Measurements from ENCODE around the gene TSPAN15. TPM values are rescaled to one million over a fixed set of nuclear protein-coding genes. Genes with fewer than 3 reads are reported as not detected.
"Not testable (repeated sequence)": the region's sequence is repeated elsewhere in the genome, so short reads cannot be mapped to it uniquely, and the experiment has no call there.

TSPAN15 gene
- polyA plus RNA-seq, 1 donor (not counting 4 experiments of a cell fraction or from before 2014, with no cell fraction given) = 2.1 TPM

- FAIRE-seq (no peak), DNase-seq (ENCODE audit: low read depth, low spot score) (no peak)
- Histone ChIP-seq H3K79me2 (ENCODE audit: control insufficient read depth, insufficient read depth, low read length) (no peaks in the 10 kb centered on the region), H2AFZ (ENCODE audit: control insufficient read depth, low read length) (no peak overlapping the region), H3K9me3 (ENCODE audit: control insufficient read depth, low read depth, low read length) (peaks cover 1% of the 10 kb centered on the region), H3K36me3 (ENCODE audit: control insufficient read depth in 2 of 2, extremely low read depth in 1 of 2, insufficient read depth in 2 of 2, low read length in 2 of 2) (no peaks in the 10 kb centered on the region), H3K4me2 (ENCODE audit: control insufficient read depth, extremely low read depth, insufficient read depth, low read depth, low read length) (no peak overlapping the region), H3K9me1 (ENCODE audit: control insufficient read depth, extremely low read depth, insufficient read depth, low read length) (no peaks in the 10 kb centered on the region), H3K4me1 (ENCODE audit: control insufficient read depth, extremely low read depth, insufficient read depth, low read length) (peaks cover 19% of the 10 kb centered on the region), H3K27ac (ENCODE audit: control insufficient read depth, insufficient read depth, low read length) (no peak overlapping the region), H3K9ac (ENCODE audit: control insufficient read depth, extremely low read depth, insufficient read depth, low read length) (no peak overlapping the region), H3K4me3 (ENCODE audit: control insufficient read depth in 2 of 3, extremely low read depth in 1 of 3, insufficient read depth in 2 of 3, low read depth in 1 of 3, low read length in 3 of 3) (no peak overlapping the region), H3K27me3 (ENCODE audit: control insufficient read depth, extremely low read depth, insufficient read depth, low read length) (no peaks in the 10 kb centered on the region), H4K20me1 (ENCODE audit: control insufficient read depth, extremely low read depth, insufficient read depth, low read length) (no peaks in the 10 kb centered on the region)
- no peak for TF ChIP-seq CTCF (optimal IDR thresholded peaks at IDR 0.05 in 1 of 3, IDR thresholded peaks at IDR 0.05 in 1 of 3, conservative IDR thresholded peaks at IDR 0.05 in 1 of 3; ENCODE audit: extremely low read depth in 1 of 3, insufficient read depth in 2 of 3, low read length in 3 of 3)
- TF ChIP-seq EZH2 (IDR thresholded peaks at IDR 0.05; ENCODE audit: low read length) = no peak
- dilution Hi-C loops (cut with MboI; ENCODE audit: extremely low pct_ligation_motif_present, low sequenced_read_pairs) = no loop called here
Measured at GRCh38 chr10:69484736-69485135, 33.5 kb downstream of the TSPAN15 start.

GRCh38 chr10:69486922-69487730, 35.9 kb downstream of the TSPAN15 start:
- no peaks in the 10 kb centered on the region for H3K27me3 ChIP-seq (ENCODE audit: control insufficient read depth, extremely low read depth, insufficient read depth, low read length)
- H3K4me2 ChIP-seq (ENCODE audit: control insufficient read depth, extremely low read depth, insufficient read depth, low read depth, low read length) = peak overlapping the region; percentile 53
- TF ChIP-seq CTCF (optimal IDR thresholded peaks at IDR 0.05 in 1 of 3, IDR thresholded peaks at IDR 0.05 in 1 of 3, conservative IDR thresholded peaks at IDR 0.05 in 1 of 3; ENCODE audit: extremely low read depth in 1 of 3, insufficient read depth in 2 of 3, low read length in 3 of 3) = no peak
- no peak for TF ChIP-seq EZH2 (IDR thresholded peaks at IDR 0.05; ENCODE audit: low read length)
- no peaks in the 10 kb centered on the region for H4K20me1 ChIP-seq (ENCODE audit: control insufficient read depth, extremely low read depth, insufficient read depth, low read length)
- H3K4me3 ChIP-seq (ENCODE audit: control insufficient read depth in 2 of 3, extremely low read depth in 1 of 3, insufficient read depth in 2 of 3, low read depth in 1 of 3, low read length in 3 of 3) = no peak overlapping the region
- H3K79me2 ChIP-seq (ENCODE audit: control insufficient read depth, insufficient read depth, low read length) = no peaks in the 10 kb centered on the region
- peak overlapping the region; percentile 35 for H3K27ac ChIP-seq (ENCODE audit: control insufficient read depth, insufficient read depth, low read length)
- DNase-seq (ENCODE audit: low read depth, low spot score) (peak; percentile 45), FAIRE-seq (peak; percentile 91)
- H3K4me1 ChIP-seq (ENCODE audit: control insufficient read depth, extremely low read depth, insufficient read depth, low read length) = peaks cover 19% of the 10 kb centered on the region
- H3K9me1 ChIP-seq (ENCODE audit: control insufficient read depth, extremely low read depth, insufficient read depth, low read length) = no peaks in the 10 kb centered on the region
- dilution Hi-C loops (cut with MboI; ENCODE audit: extremely low pct_ligation_motif_present, low sequenced_read_pairs) = no loop called here
- H3K9me3 ChIP-seq (ENCODE audit: control insufficient read depth, low read depth, low read length) = peaks cover 1% of the 10 kb centered on the region
- H3K9ac ChIP-seq (ENCODE audit: control insufficient read depth, extremely low read depth, insufficient read depth, low read length) = no peak overlapping the region
- H2AFZ ChIP-seq (ENCODE audit: control insufficient read depth, low read length) = peak overlapping the region; percentile 34
- H3K36me3 ChIP-seq (ENCODE audit: control insufficient read depth in 2 of 2, extremely low read depth in 1 of 2, insufficient read depth in 2 of 2, low read length in 2 of 2) = no peaks in the 10 kb centered on the region

GRCh38 chr10:69488149-69488844, 37.0 kb downstream of the TSPAN15 start:
- H3K27ac ChIP-seq (ENCODE audit: control insufficient read depth, insufficient read depth, low read length); H3K27me3 ChIP-seq (ENCODE audit: control insufficient read depth, extremely low read depth, insufficient read depth, low read length); H3K36me3 ChIP-seq (ENCODE audit: control insufficient read depth in 2 of 2, extremely low read depth in 1 of 2, insufficient read depth in 2 of 2, low read length in 2 of 2); H2AFZ ChIP-seq (ENCODE audit: control insufficient read depth, low read length); FAIRE-seq; H3K9me1 ChIP-seq (ENCODE audit: control insufficient read depth, extremely low read depth, insufficient read depth, low read length); H3K4me3 ChIP-seq (ENCODE audit: control insufficient read depth in 2 of 3, extremely low read depth in 1 of 3, insufficient read depth in 2 of 3, low read depth in 1 of 3, low read length in 3 of 3); H3K9me3 ChIP-seq (ENCODE audit: control insufficient read depth, low read depth, low read length); H3K9ac ChIP-seq (ENCODE audit: control insufficient read depth, extremely low read depth, insufficient read depth, low read length); dilution Hi-C loops (cut with MboI; ENCODE audit: extremely low pct_ligation_motif_present, low sequenced_read_pairs); H3K79me2 ChIP-seq (ENCODE audit: control insufficient read depth, insufficient read depth, low read length); H3K4me2 ChIP-seq (ENCODE audit: control insufficient read depth, extremely low read depth, insufficient read depth, low read depth, low read length); DNase-seq (ENCODE audit: low read depth, low spot score); H4K20me1 ChIP-seq (ENCODE audit: control insufficient read depth, extremely low read depth, insufficient read depth, low read length): not testable (repeated sequence)
- peaks cover 19% of the 10 kb centered on the region for H3K4me1 ChIP-seq (ENCODE audit: control insufficient read depth, extremely low read depth, insufficient read depth, low read length)
